ENCODE measurements around the gene SGTA. TPM values are rescaled to one million over a fixed set of nuclear protein-coding genes. Genes with fewer than 3 reads are reported as not detected.

The SGTA gene
- total RNA-seq, 2 donors from 2014 or later, result 73.9 to 81.5 TPM

GRCh38 chr19:2727640-2727944, 55.5 kb downstream of the SGTA start:
- Histone ChIP-seq H3K9ac (ENCODE audit: extremely low read depth, low read length, poor library complexity, severe bottlenecking) (no peak overlapping the region), H3K27me3 (ENCODE audit: control insufficient read depth, insufficient read depth, low read length, poor library complexity, severe bottlenecking) (no peaks in the 10 kb centered on the region), H3K4me3 (ENCODE audit: low read length) (no peak overlapping the region), H3K9me3 (ENCODE audit: control insufficient read depth, low read length) (no peaks in the 10 kb centered on the region), H3K27ac (ENCODE audit: low read depth, low read length) (no peak overlapping the region), H3K4me1 (ENCODE audit: control insufficient read depth, insufficient read depth, low read length) (no peaks in the 10 kb centered on the region), H3K36me3 (ENCODE audit: control insufficient read depth, insufficient read depth, low read length) (no peaks in the 10 kb centered on the region)
- no peak overlapping the region for H3K4me3 Mint-ChIP-seq
- TF ChIP-seq CTCF (conservative IDR thresholded peaks at IDR 0.05), result no peak
- no peak overlapping the region for H3K27ac Mint-ChIP-seq
- no peaks in the 10 kb centered on the region for H3K9me3 Mint-ChIP-seq
- H3K4me1 Mint-ChIP-seq, result no peaks in the 10 kb centered on the region
- H3K36me3 Mint-ChIP-seq (ENCODE audit: low read depth), result no peaks in the 10 kb centered on the region
- H3K27me3 Mint-ChIP-seq (ENCODE audit: insufficient read depth), result peaks cover 16% of the 10 kb centered on the region
- DNase-seq, result no peak
- 85% methylated on average over 11 to 16 of the region's 16 CpGs for WGBS, 2 experiments (ENCODE audit: insufficient coverage in 1 of 2, insufficient read length in 1 of 2)

- no peak for DNase-seq
- H3K4me1 ChIP-seq (ENCODE audit: control insufficient read depth, insufficient read depth, low read length), result no peaks in the 10 kb centered on the region
- Mint-ChIP-seq H3K4me3 (no peak overlapping the region), H3K27me3 (ENCODE audit: insufficient read depth) (peaks cover 20% of the 10 kb centered on the region), H3K4me1 (no peaks in the 10 kb centered on the region), H3K9me3 (no peaks in the 10 kb centered on the region), H3K27ac (no peak overlapping the region), H3K36me3 (ENCODE audit: low read depth) (no peaks in the 10 kb centered on the region)
- no peak overlapping the region for H3K9ac ChIP-seq (ENCODE audit: extremely low read depth, low read length, poor library complexity, severe bottlenecking)
- peak; percentile 53 for TF ChIP-seq CTCF (conservative IDR thresholded peaks at IDR 0.05)
- peaks cover 5% of the 10 kb centered on the region for H3K27me3 ChIP-seq (ENCODE audit: control insufficient read depth, insufficient read depth, low read length, poor library complexity, severe bottlenecking)
- WGBS, 2 experiments (ENCODE audit: insufficient coverage in 1 of 2, insufficient read length in 1 of 2), result 64 to 69% methylated on average over 6 to 26 of the region's 26 CpGs
- H3K9me3 ChIP-seq (ENCODE audit: control insufficient read depth, low read length), result no peaks in the 10 kb centered on the region
- no peak overlapping the region for H3K4me3 ChIP-seq (ENCODE audit: low read length)
- H3K27ac ChIP-seq (ENCODE audit: low read depth, low read length), result no peak overlapping the region
- H3K36me3 ChIP-seq (ENCODE audit: control insufficient read depth, insufficient read depth, low read length), result no peaks in the 10 kb centered on the region
These were observed 56.0 kb downstream of the SGTA start for GRCh38 chr19:2726904-2727639.

- H3K9ac ChIP-seq (ENCODE audit: extremely low read depth, low read length, poor library complexity, severe bottlenecking), result no peak overlapping the region
- no peaks in the 10 kb centered on the region for H3K36me3 Mint-ChIP-seq (ENCODE audit: low read depth)
These were observed 56.8 kb downstream of the SGTA start for GRCh38 chr19:2726160-2726855.

More at GRCh38 chr19:2726160-2726855, 56.8 kb downstream of the SGTA start:
- Histone ChIP-seq H3K27me3 (ENCODE audit: control insufficient read depth, insufficient read depth, low read length, poor library complexity, severe bottlenecking) (peaks cover 10% of the 10 kb centered on the region), H3K4me3 (ENCODE audit: low read length) (no peak overlapping the region), H3K9me3 (ENCODE audit: control insufficient read depth, low read length) (no peaks in the 10 kb centered on the region), H3K4me1 (ENCODE audit: control insufficient read depth, insufficient read depth, low read length) (no peaks in the 10 kb centered on the region), H3K27ac (ENCODE audit: low read depth, low read length) (no peak overlapping the region), H3K36me3 (ENCODE audit: control insufficient read depth, insufficient read depth, low read length) (no peaks in the 10 kb centered on the region)
- TF ChIP-seq CTCF (conservative IDR thresholded peaks at IDR 0.05), result no peak
- WGBS, 2 experiments (ENCODE audit: insufficient coverage in 1 of 2, insufficient read length in 1 of 2), result 88% methylated on average over 10 to 15 of the region's 15 CpGs
- no peak overlapping the region for H3K4me3 Mint-ChIP-seq
- H3K4me1 Mint-ChIP-seq, result no peaks in the 10 kb centered on the region
- DNase-seq, result no peak
- no peak overlapping the region for H3K27ac Mint-ChIP-seq
- no peaks in the 10 kb centered on the region for H3K9me3 Mint-ChIP-seq
- peaks cover 25% of the 10 kb centered on the region for H3K27me3 Mint-ChIP-seq (ENCODE audit: insufficient read depth)
